GM21423 (cell line): ENCODE data around the gene TNK2.
"Not testable (repeated sequence)": the region's sequence is repeated elsewhere in the genome, so short reads cannot be mapped to it uniquely, and the experiment has no call there.

Experiments
- ATAC-seq: cut with Tn5 transposase; IDR thresholded peaks from one replicate; pipeline ENCODE4 v1.9.1; 2021; ENCODE audit warnings: mild to moderate bottlenecking, moderate library complexity; ENCODE audit not compliant: unreplicated experiment

The TNK2 gene

GRCh38 chr3:195907934-195908693, at the start of gene TNK2:
Gene TNK2 (minus strand): TSS chr3:195908551. CDS start chr3:195888588, 19,963 bp downstream.
- ATAC-seq = peak; percentile 22

- ATAC-seq = no peak
Observed at GRCh38 chr3:195956577-195956976, 48.2 kb upstream of the TNK2 start.

- ATAC-seq = not testable (repeated sequence)
Observed at GRCh38 chr3:195955416-195955841, 47.1 kb upstream of the TNK2 start.

GRCh38 chr3:195954752-195955119, 46.4 kb upstream of the TNK2 start:
- ATAC-seq = peak; percentile 42

- peak; percentile 96 for ATAC-seq
Observed at GRCh38 chr3:195954052-195954751, 45.9 kb upstream of the TNK2 start.

GRCh38 chr3:195952590-195952989, 44.2 kb upstream of the TNK2 start:
- not testable (repeated sequence) for ATAC-seq

GRCh38 chr3:195951443-195952177, 43.3 kb upstream of the TNK2 start:
- not testable (repeated sequence) for ATAC-seq

- not testable (repeated sequence) for ATAC-seq
Observed at GRCh38 chr3:195950731-195951130, 42.4 kb upstream of the TNK2 start.

GRCh38 chr3:195950164-195950563, 41.8 kb upstream of the TNK2 start:
- not testable (repeated sequence) for ATAC-seq

GRCh38 chr3:195946910-195947699, 38.8 kb upstream of the TNK2 start:
- not testable (repeated sequence) for ATAC-seq

- not testable (repeated sequence) for ATAC-seq
Observed at GRCh38 chr3:195941265-195941815, 33.0 kb upstream of the TNK2 start.

- not testable (repeated sequence) for ATAC-seq
Observed at GRCh38 chr3:195940806-195941205, 32.5 kb upstream of the TNK2 start.

GRCh38 chr3:195939526-195940470, 31.4 kb upstream of the TNK2 start:
- ATAC-seq = not testable (repeated sequence)

- not testable (repeated sequence) for ATAC-seq
Observed at GRCh38 chr3:195933044-195933430, 24.7 kb upstream of the TNK2 start.

- no peak for ATAC-seq
Observed at GRCh38 chr3:195932418-195933043, 24.2 kb upstream of the TNK2 start.

- no peak for ATAC-seq
Observed at GRCh38 chr3:195931582-195932273, 23.4 kb upstream of the TNK2 start.

GRCh38 chr3:195929452-195929851, 21.1 kb upstream of the TNK2 start:
- ATAC-seq = no peak

GRCh38 chr3:195921334-195921791, 13.0 kb upstream of the TNK2 start:
- ATAC-seq = no peak
